Metanephros (tissue), 1 donor: ENCODE results near the gene CBLN3. TPM values are rescaled to one million over a fixed set of nuclear protein-coding genes. Genes with fewer than 3 reads are reported as not detected.

ENCODE experiments used
- total RNA-seq: library from RNA; depleted of rRNA; stranded (reverse); fragments of >200 nt; gene quantifications from one replicate; pipeline ENCODE4 v1.2.3, GENCODE V29; 2014

Gene CBLN3
- total RNA-seq: 2.6 TPM

GRCh38 chr14:24429395-24430142, at the start of gene CBLN3, which contains the start of gene KHNYN:
Gene CBLN3 (minus strand): TSS chr14:24429668. CDS start chr14:24429054, 614 bp downstream.
Gene KHNYN (plus strand): TSS chr14:24429954. CDS start chr14:24430731, 777 bp downstream.

GRCh38 chr14:24442240-24443052, 13.0 kb upstream of the CBLN3 start, which contains the start of gene SDR39U1:
Gene SDR39U1 (minus strand): TSS chr14:24442776. CDS start chr14:24442769, 7 bp downstream.

GRCh38 chr14:24398653-24399446, 30.6 kb downstream of the CBLN3 start, which contains the start of gene NYNRIN:
Gene NYNRIN (plus strand): TSS chr14:24399003. CDS start chr14:24399247, 244 bp downstream.

Other genes with a start within 250 kb of the CBLN3 start
- gene IPO4, start 240.9 kb downstream of the CBLN3 start, total RNA-seq: 56.7 TPM
- 51.6 TPM for gene TM9SF1, start 234.2 kb downstream of the CBLN3 start, total RNA-seq
- gene TSSK4, start 224.0 kb downstream of the CBLN3 start, total RNA-seq: not detected
- 21.8 TPM for gene CHMP4A, start 216.2 kb downstream of the CBLN3 start, total RNA-seq
- gene MDP1, start 213.6 kb downstream of the CBLN3 start, total RNA-seq: 14.4 TPM
- gene NEDD8, start 197.3 kb downstream of the CBLN3 start, total RNA-seq: 56.1 TPM
- 60.7 TPM for gene GMPR2, start 196.7 kb downstream of the CBLN3 start, total RNA-seq
- gene TINF2, start 187.0 kb downstream of the CBLN3 start, total RNA-seq: 48.2 TPM
- gene TGM1, start 166.5 kb downstream of the CBLN3 start, total RNA-seq: 0.29 TPM
- 18.9 TPM for gene RABGGTA, start 158.1 kb downstream of the CBLN3 start, total RNA-seq
- 29.6 TPM for gene DHRS1, start 129.9 kb downstream of the CBLN3 start, total RNA-seq
- gene NOP9, start 129.8 kb downstream of the CBLN3 start, total RNA-seq: 18.5 TPM
- 13.8 TPM for gene CIDEB, start 121.7 kb downstream of the CBLN3 start, total RNA-seq
- gene LTB4R2, start 119.5 kb downstream of the CBLN3 start, total RNA-seq: 9.1 TPM
- gene LTB4R, start 118.2 kb downstream of the CBLN3 start, total RNA-seq: 6.7 TPM
- gene ADCY4, start 94.6 kb downstream of the CBLN3 start, total RNA-seq: 29.7 TPM
- 4.3 TPM for gene RIPK3, start 89.7 kb downstream of the CBLN3 start, total RNA-seq
- gene NFATC4, start 61.5 kb downstream of the CBLN3 start, total RNA-seq: 53.0 TPM
- gene NYNRIN, start 30.7 kb downstream of the CBLN3 start, total RNA-seq: 37.2 TPM
- gene KHNYN, start 286 bp upstream of the CBLN3 start, total RNA-seq: 47.3 TPM
- 28.1 TPM for gene SDR39U1, start 13.1 kb upstream of the CBLN3 start, total RNA-seq
- gene CMA1, start 78.6 kb upstream of the CBLN3 start, total RNA-seq: not detected
- gene CTSG, start 146.6 kb upstream of the CBLN3 start, total RNA-seq: 27.3 TPM
- not detected for gene GZMH, start 180.0 kb upstream of the CBLN3 start, total RNA-seq
- gene GZMB, start 204.5 kb upstream of the CBLN3 start, total RNA-seq: 1.4 TPM